ENCODE results near the gene CENPW.

The CENPW gene

DNA sequence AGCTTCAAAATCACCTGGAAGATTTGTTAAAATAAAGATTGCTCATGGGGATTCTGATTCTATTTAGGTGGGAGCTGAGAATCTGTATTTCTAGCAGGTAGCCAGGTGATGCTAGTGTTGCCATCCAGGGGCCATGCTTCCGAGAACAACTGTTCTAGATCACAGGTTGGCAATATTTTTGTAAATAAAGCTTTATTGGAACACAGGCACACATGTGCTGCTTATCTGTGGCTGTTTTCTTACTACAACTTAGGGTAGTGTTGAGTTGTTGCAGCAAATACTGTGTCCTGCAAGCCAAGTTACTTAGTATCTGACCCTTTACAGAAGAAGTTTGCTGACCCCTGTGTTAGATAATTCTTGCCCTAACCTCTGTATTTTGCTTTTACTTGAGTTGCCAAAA, 12.0 kb downstream of the CENPW start:
- no peak overlapping the region for H3K4me3 ChIP-seq (ENCODE audit: low read length)
- no peak for TF ChIP-seq ZNF274 (IDR thresholded peaks at IDR 0.05; ENCODE audit: low read depth, low read length)

DNA sequence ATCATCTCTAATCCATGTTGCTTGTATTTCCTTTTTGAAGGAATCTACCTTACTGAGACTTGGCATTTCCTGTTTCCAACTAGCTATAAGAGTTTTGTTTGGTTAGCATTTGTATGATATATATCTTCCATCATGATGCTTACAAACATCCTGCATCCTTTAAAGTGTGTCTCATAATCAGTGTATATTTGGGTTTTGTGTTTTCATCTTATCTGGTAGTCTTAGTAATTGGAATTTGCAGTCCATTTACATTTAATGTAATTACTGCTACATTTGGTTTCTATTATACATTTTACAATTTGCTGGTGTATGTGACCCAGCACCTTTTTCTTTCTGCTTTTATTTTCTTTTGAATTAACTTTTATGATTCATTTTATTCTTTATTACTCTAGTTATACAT, 12.6 kb downstream of the CENPW start:
- no peak overlapping the region for H3K4me3 ChIP-seq (ENCODE audit: low read length)
- TF ChIP-seq ZNF274 (IDR thresholded peaks at IDR 0.05; ENCODE audit: low read depth, low read length): no peak

DNA sequence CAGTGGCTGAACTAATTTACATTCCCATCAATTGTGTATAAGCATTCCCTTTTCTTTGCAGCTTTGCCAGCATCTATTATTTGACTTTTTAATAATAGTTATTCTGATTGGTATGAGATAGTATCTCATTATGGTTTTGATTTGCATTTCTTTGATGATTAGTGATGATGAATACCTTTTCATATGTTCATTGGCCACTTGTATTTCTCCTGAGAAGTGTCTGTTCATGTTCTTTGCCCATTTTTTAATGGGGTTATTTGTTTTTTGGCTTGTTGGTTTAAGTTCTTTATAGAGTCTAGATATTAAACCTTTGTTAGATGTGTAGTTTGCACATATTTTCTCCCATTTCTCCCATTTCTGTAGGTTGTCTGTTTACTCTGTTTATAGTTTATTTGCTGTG, 16.6 kb downstream of the CENPW start:
- TF ChIP-seq ZNF274 (IDR thresholded peaks at IDR 0.05; ENCODE audit: low read depth, low read length): no peak
- no peak overlapping the region for H3K4me3 ChIP-seq (ENCODE audit: low read length)

DNA sequence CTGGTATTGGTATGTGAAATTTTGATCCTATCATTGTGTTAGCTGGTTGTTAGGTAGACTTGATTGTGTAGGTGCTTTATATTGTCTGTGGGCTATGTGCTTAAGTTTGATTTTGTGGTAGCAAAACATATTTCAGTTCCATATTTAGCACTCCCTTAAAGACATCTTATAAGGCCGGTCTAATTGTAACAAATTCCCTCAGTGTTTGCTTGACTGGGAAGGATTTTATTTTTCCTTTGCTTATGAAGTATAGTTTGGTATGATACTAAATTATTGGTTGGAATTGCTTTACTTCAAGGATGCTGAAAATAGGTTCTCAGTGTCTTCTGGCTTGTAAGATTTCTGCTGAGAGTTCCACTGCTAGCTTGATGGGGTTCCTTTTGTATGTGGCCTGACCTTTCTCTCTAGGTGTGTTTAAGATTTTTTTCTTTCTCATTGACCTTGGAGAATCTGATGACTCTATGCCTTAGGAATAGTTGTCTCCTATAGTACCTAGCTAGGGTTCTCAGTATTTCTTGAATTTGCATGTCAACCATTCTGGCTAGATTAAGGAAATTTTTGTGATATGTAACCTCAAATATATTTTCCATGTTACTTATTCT, 20.1 kb downstream of the CENPW start:
- TF ChIP-seq ZNF274 (IDR thresholded peaks at IDR 0.05; ENCODE audit: low read depth, low read length): no peak
- no peak overlapping the region for H3K4me3 ChIP-seq (ENCODE audit: low read length)

DNA sequence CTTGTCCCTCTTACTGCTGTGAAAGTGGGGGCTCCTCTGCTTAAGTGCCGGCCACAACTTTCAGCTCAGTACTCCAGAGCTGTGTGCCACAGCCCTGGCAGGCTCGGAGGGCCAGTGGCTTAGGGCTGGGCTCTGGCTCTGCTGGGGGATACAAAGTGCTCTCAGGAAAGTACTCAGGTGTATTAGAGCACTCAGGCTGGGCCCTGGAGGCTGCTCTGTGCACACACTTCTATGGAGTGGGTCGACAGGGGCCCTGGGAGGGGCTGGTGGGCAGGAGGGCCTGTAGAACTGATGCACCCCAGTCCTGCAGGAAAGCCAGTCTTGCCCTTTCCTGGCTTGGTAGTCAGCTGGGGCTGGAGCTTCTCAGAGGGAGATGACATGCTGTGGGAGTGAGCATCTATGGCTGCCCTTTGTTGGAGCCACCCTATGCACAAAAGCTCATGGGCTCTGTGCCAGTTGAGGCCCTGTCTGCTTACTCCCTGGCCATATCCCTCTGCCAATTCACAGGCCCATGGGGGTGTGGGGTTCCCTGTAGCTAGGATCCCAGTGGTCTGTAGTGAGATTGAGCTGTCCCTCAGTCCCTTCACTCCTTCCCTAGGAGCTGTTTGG, 22.0 kb downstream of the CENPW start:
- TF ChIP-seq ZNF274 (IDR thresholded peaks at IDR 0.05; ENCODE audit: low read depth, low read length): no peak
- H3K4me3 ChIP-seq (ENCODE audit: low read length): no peak overlapping the region

DNA sequence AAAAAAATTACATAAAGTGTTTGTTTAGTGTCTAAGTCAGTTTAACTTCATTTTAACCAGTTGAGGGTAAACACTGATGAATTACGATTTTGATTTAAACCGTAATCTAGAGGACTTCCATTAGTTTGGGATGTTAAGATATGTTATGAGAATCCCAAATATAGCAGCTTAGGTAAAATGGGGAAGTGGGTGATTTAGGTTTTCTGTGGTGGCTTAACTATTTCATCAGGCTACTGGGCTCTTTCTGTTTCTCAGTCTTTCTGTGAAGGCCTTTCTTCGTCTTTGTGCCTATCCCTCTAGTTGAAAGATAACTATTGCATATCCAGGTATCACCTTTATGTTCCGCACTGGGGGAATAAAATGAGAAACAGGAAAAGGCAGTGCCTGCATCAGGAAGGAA, 27.9 kb downstream of the CENPW start:
- no peak for TF ChIP-seq ZNF274 (IDR thresholded peaks at IDR 0.05; ENCODE audit: low read depth, low read length)
- no peak overlapping the region for H3K4me3 ChIP-seq (ENCODE audit: low read length)

DNA sequence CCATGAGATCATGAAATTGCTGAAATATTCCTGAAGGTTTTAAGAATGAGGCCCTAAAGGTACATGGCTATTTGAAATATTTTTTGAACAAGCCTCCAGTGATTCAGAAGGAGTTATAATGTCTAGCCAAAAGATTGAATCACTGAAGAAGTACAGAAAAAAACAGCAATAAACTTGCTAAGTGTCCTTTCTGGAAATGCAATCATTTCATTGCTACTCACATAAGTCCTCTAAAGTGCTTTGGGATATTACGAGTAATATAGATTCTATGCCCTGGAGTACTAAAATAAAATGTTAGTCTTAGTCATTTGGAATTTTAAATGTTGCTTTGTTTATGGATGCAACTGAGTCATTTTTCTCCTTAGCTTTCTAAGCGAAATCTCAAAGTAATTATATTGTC, 32.7 kb downstream of the CENPW start:
- H3K4me3 ChIP-seq (ENCODE audit: low read length): no peak overlapping the region
- no peak for TF ChIP-seq ZNF274 (IDR thresholded peaks at IDR 0.05; ENCODE audit: low read depth, low read length)

DNA sequence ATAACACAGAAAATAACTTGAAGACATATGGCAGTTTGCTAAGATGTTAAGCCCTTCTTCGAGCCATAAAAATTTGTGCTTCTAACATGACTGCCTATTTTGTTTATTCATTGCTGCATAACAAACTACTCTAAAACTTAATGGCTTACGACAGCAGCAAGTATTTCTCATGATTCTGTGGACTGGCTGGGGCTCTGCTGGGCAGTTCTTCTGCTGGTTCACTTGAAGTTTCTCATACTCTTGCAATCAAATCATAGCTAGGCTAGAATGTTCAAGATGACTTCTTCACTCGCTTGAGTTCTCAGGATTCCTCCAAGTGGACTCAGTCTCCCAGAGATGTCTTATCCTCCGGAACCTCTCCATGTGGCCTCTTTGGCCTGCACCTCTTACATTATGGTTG, 33.4 kb downstream of the CENPW start:
- H3K4me3 ChIP-seq (ENCODE audit: low read length): no peak overlapping the region
- TF ChIP-seq ZNF274 (IDR thresholded peaks at IDR 0.05; ENCODE audit: low read depth, low read length): no peak

DNA sequence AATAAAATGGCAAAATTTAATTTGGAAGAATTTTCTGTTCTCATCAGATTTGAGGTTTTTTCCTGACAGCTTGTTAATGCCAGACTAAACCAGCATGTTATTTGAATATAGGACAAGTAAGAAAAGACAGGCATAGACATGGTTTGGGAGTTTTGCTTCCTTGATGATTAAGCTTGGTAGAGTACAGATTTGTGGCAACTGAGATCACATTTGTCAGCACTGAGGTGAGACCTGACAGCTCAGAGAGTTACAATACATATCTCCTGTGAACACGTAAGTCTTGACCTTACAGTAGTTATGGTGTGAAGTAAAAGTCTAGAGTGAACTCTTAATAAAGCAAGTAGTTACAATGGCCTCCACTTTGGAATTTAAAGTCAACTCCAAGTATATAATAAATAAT, 34.5 kb downstream of the CENPW start:
- H3K4me3 ChIP-seq (ENCODE audit: low read length): no peak overlapping the region
- no peak for TF ChIP-seq ZNF274 (IDR thresholded peaks at IDR 0.05; ENCODE audit: low read depth, low read length)

DNA sequence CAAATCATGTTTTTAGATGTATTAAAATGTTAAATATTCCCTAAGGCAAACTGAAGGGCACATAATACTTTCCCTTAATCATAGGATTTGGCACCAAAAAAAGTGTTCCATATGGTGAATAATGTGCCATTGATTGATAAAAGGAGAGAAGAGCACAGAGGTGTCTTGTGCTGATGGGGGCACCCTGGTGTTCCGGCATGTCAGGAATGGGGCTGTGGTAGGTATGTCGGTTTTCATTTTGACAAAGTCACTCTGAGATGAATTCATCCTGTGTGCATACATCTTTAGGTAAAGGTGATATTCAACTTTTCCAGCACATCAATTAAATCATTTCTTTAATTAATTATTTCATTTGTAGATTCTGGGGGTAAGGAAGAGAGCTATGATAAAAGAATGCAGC, 36.8 kb downstream of the CENPW start:
- H3K4me3 ChIP-seq (ENCODE audit: low read length): no peak overlapping the region
- no peak for TF ChIP-seq ZNF274 (IDR thresholded peaks at IDR 0.05; ENCODE audit: low read depth, low read length)

DNA sequence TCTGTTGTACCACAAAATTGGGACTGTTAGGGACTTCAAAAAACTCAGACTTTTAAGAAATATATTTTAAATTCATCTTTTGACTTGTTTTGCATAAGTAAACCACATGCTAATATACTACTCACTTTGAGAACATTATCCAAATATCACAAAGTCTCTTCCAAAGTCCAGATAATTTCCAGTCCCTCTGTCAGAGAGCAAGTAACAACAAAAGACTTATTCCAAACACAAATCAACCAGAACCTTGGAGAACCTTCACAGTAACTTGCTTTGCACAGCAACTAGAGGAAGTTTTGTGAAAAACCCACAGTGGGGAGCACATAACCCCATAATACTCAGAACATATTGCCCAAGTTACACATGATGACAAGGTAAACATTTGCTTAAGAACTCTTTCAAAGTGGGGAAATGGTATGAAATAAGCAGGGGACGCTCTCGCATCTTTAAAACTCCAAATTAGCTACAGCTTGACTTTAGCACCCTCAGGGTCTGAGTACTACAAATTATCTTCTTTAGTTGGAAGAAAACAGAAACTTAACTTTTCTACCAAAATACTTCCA, 37.8 kb downstream of the CENPW start:
- no peak overlapping the region for H3K4me3 ChIP-seq (ENCODE audit: low read length)
- no peak for TF ChIP-seq ZNF274 (IDR thresholded peaks at IDR 0.05; ENCODE audit: low read depth, low read length)

DNA sequence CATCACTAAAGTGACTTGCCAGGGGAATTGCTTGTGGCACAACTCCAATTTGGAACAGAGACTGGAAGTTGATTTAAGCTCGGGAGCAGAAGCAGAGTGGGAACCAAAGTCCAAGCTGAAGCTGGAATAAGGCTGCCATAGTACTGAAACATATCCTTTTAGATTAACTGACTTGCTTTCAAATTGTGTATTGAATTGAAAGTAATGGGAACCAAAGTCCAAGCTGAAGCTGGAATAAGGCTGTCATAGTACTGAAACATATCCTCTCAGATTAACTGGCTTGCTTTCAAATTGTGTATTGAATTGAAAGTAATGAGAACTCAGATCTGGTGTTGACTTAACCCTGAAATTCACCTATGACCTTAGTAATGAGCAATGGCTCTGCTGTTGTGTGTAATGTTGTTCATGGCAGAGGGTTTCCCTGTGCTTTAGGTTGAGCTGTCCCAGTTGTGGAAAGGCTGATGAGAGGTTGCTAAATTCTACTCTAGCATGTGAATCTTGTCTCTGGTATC, 40.2 kb downstream of the CENPW start:
- no peak for TF ChIP-seq ZNF274 (IDR thresholded peaks at IDR 0.05; ENCODE audit: low read depth, low read length)
- H3K4me3 ChIP-seq (ENCODE audit: low read length): no peak overlapping the region

DNA sequence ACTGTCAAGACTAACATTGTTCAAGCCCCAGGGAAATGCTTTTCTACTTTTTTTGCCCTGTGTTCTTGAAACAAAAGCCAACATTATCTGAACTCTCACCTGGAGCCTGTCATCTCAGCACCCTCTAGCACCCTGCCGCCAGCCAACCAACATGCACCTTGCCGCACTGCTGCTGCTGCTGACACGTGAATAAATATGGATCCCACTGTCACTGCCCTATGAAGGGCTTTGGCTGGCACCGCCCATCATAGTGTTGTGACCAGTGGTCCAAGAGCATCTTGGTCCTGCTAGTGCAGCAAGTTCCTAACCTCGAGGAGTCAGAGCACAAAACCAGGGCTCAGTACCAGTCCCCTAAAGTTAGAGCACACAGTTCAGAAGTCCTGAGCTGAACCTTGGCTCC, 41.6 kb downstream of the CENPW start:
- TF ChIP-seq ZNF274 (IDR thresholded peaks at IDR 0.05; ENCODE audit: low read depth, low read length): no peak
- no peak overlapping the region for H3K4me3 ChIP-seq (ENCODE audit: low read length)

DNA sequence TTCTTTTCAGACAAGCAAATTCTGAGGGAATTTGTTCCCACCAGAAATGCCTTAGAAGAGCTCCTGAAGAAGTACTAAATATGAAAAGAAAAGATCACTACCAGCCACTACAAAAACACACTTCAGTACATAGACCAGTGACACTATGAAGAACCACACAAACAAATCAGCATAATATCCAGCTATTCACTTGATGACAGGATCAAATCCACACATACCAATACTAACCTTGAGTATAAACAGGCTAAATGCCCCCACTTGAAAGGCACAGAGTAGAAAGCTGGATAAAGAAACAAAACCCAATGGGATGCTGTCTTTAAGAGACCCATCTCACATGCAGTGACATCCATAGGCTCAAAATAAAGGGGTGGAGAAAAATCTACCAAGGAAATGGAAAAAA, 43.3 kb downstream of the CENPW start:
- no peak overlapping the region for H3K4me3 ChIP-seq (ENCODE audit: low read length)
- TF ChIP-seq ZNF274 (IDR thresholded peaks at IDR 0.05; ENCODE audit: low read depth, low read length): no peak

DNA sequence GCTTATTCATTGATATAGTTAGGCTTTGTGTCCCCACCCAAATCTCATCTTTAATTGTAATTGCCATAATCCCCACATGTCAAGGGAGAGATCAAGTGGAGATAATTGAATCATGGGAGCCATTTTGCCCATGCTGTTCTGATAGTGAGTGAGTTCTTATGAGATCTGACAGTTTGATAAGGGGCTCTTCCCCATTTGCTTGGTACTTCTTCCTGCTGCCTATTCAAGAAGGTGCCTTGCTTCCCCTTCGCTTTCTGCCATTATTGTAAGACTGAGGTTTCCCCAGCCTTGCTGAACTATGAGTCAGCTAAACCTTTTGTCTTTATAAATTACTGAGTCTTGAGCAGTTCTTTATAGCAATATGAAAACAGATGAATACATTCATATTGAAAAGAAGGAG, 45.6 kb downstream of the CENPW start:
- no peak for TF ChIP-seq ZNF274 (IDR thresholded peaks at IDR 0.05; ENCODE audit: low read depth, low read length)
- H3K4me3 ChIP-seq (ENCODE audit: low read length): no peak overlapping the region

Measured in GM08714 (cell line).